Measurements from ENCODE around the gene SOD2.

SOD2 gene

GRCh38 chr6:159646733-159647132, 46.3 kb downstream of the SOD2 start:
- FAIRE-seq (peak; percentile 92), DNase-seq (ENCODE audit: extremely low spot score, insufficient read length, low read depth) (peak; percentile 18)

- DNase-seq (ENCODE audit: extremely low spot score, insufficient read length, low read depth), result no peak
- FAIRE-seq, result no peak
Observed at GRCh38 chr6:159646116-159646515, 46.9 kb downstream of the SOD2 start.

GRCh38 chr6:159645640-159646039, 47.4 kb downstream of the SOD2 start:
- FAIRE-seq, result no peak
- DNase-seq (ENCODE audit: extremely low spot score, insufficient read length, low read depth), result no peak
